HepG2 (cell line): ENCODE results near the gene RTBDN. TPM values are rescaled to one million over a fixed set of nuclear protein-coding genes. Genes with fewer than 3 reads are reported as not detected.

Source experiments
- CBX2 ChIP-seq, 2 experiments: fragments of 200-600 bp in 1 of 2; sonication (generic); formaldehyde crosslinking in 1 of 2; IDR thresholded peaks; 2 replicates each; pipeline versions ENCODE4 v1.7.0 to v1.8.1; 2018 to 2022; ENCODE audit warnings: low read depth in 2 of 2, low read length in 1 of 2, mild to moderate bottlenecking in 1 of 2, missing genetic modification reagents in 1 of 2
- CENPBD1 ChIP-seq: sonication (generic); formaldehyde crosslinking; IDR thresholded peaks from 2 replicates; pipeline ENCODE4 v1.8.0; 2022; ENCODE audit warnings: missing genetic modification reagents, low read depth, mild to moderate bottlenecking, borderline replicate concordance
- HDAC1 ChIP-seq: sonication (generic); formaldehyde crosslinking; IDR thresholded peaks from 2 replicates; pipeline ENCODE4 v1.5.1; 2020; ENCODE audit warnings: mild to moderate bottlenecking, missing genetic modification reagents
- KDM6A ChIP-seq: IDR thresholded peaks from 2 replicates; pipeline ENCODE4 v1.6.1; 2016; ENCODE audit warnings: low read depth
- LCORL ChIP-seq, 2 experiments: fragments of 450-650 bp in 1 of 2; sonication (generic) in 1 of 2; formaldehyde crosslinking in 1 of 2; IDR thresholded peaks; 2 replicates each; pipeline versions ENCODE4 v1.5.0 to v1.6.1; 2017 to 2020; ENCODE audit warnings: antibody characterized with exemption in 1 of 2, missing genetic modification reagents in 1 of 2
- MTA1 ChIP-seq: sonication (generic); formaldehyde crosslinking; IDR thresholded peaks from 2 replicates; pipeline ENCODE4 v1.4.0; 2020; ENCODE audit warnings: missing genetic modification reagents, mild to moderate bottlenecking, borderline replicate concordance
- NCOA5 ChIP-seq: sonication (generic); formaldehyde crosslinking; IDR thresholded peaks from 2 replicates; pipeline ENCODE4 v1.4.0; 2020; ENCODE audit warnings: missing genetic modification reagents
- NFKBIZ ChIP-seq: IDR thresholded peaks from 2 replicates; pipeline ENCODE4 v1.6.1; 2018; ENCODE audit warnings: missing genetic modification reagents, missing compliant biosample characterization
- NFYB ChIP-seq: sonication (generic); formaldehyde crosslinking; IDR thresholded peaks from 2 replicates; pipeline ENCODE4 v1.4.0; 2020; ENCODE audit warnings: missing genetic modification reagents
- POGK ChIP-seq: sonication (generic); formaldehyde crosslinking; conservative IDR thresholded peaks from 2 replicates; pipeline ENCODE4 v1.8.0; 2022; ENCODE audit warnings: mild to moderate bottlenecking, moderate library complexity, missing genetic modification reagents
- PPARG ChIP-seq: conservative IDR thresholded peaks from 2 replicates; pipeline ENCODE4 v1.6.1; 2016; ENCODE audit warnings: missing biosample characterization, missing genetic modification reagents
- REXO4 ChIP-seq: sonication (generic); formaldehyde crosslinking; IDR thresholded peaks from 2 replicates; pipeline ENCODE4 v1.8.0; 2022; ENCODE audit warnings: missing genetic modification reagents, mild to moderate bottlenecking, borderline replicate concordance
- SMYD3 ChIP-seq: sonication (generic); formaldehyde crosslinking; IDR thresholded peaks from 2 replicates; pipeline ENCODE4 v1.8.1; 2023; ENCODE audit warnings: mild to moderate bottlenecking, missing genetic modification reagents
- SP2 ChIP-seq: sonication (generic); formaldehyde crosslinking; IDR thresholded peaks from 2 replicates; pipeline ENCODE4 v1.5.1; 2020; ENCODE audit warnings: mild to moderate bottlenecking, missing genetic modification reagents
- ZBTB3 ChIP-seq: sonication (generic); formaldehyde crosslinking; IDR thresholded peaks from 2 replicates; pipeline ENCODE4 v1.4.0; 2020; ENCODE audit warnings: low read depth, mild to moderate bottlenecking, moderate library complexity, missing genetic modification reagents, borderline replicate concordance
- ZNF18 ChIP-seq: sonication (generic); formaldehyde crosslinking; IDR thresholded peaks from 2 replicates; pipeline ENCODE4 v1.8.0; 2022; ENCODE audit warnings: mild to moderate bottlenecking, missing genetic modification reagents; ENCODE audit not compliant: insufficient replicate concordance
- ZNF362 ChIP-seq: sonication (generic); formaldehyde crosslinking; IDR thresholded peaks from 2 replicates; pipeline ENCODE4 v1.4.0; 2020; ENCODE audit warnings: missing genetic modification reagents, mild to moderate bottlenecking, borderline replicate concordance
- ZNF484 ChIP-seq: sonication (generic); formaldehyde crosslinking; IDR thresholded peaks from 2 replicates; pipeline ENCODE4 v1.5.1; 2020; ENCODE audit warnings: mild to moderate bottlenecking, low read depth, missing genetic modification reagents, borderline replicate concordance
- ZNF512B ChIP-seq: sonication (generic); formaldehyde crosslinking; IDR thresholded peaks from 2 replicates; pipeline ENCODE4 v1.5.1; 2020; ENCODE audit warnings: missing genetic modification reagents, mild to moderate bottlenecking, borderline replicate concordance
- ZZZ3 ChIP-seq: sonication (generic); formaldehyde crosslinking; IDR thresholded peaks from 2 replicates; pipeline ENCODE4 v1.4.0; 2020; ENCODE audit warnings: missing genetic modification reagents, mild to moderate bottlenecking, borderline replicate concordance
- polyA plus RNA-seq, 8 experiments: library from polyadenylated mRNA; depleted of rRNA in 3 of 8; stranded (reverse) in 7 of 8; unstranded in 1 of 8; fragments of >200 nt; fragmentation: Illumina TruSeq in 4 of 8; extraction: Trizol in 4 of 8; gene quantifications; 2 replicates each; pipeline versions ENCODE4 v1.2.1 to v1.2.3, GENCODE V29; 2011 to 2016; ENCODE audit warnings: low read depth in 4 of 8, missing spikeins in 1 of 8, mixed read lengths in 1 of 8; ENCODE audit not compliant: insufficient read depth in 1 of 8
- total RNA-seq, 5 experiments: library from RNA; depleted of rRNA; stranded (reverse); fragments of >200 nt; fragmentation: Illumina TruSeq; extraction: Trizol; gene quantifications; 2 replicates each; pipeline ENCODE4 v1.2.3, GENCODE V29; 2016; ENCODE audit warnings: low read depth in 1 of 5

Gene RTBDN
- total and polyA plus RNA-seq, 2 of the 13 experiments (the other 11 are each of a cell fraction or from before 2014, with no cell fraction given): 0.27 to 0.48 TPM

- no peak for TF ChIP-seq ZNF362
- no peak for TF ChIP-seq ZZZ3 (CRISPR knock-in tag)
- no peak for TF ChIP-seq ZNF512B
- TF ChIP-seq CBX2 (IDR thresholded peaks at IDR 0.05; ENCODE audit: low read depth, low read length): no peak
- no peak for TF ChIP-seq CBX2 (CRISPR knock-in tag; IDR thresholded peaks at IDR 0.05; ENCODE audit: low read depth)
- no peak; the same call in 1 of the 2 replicates for TF ChIP-seq SMYD3
- peak; percentile 92 for TF ChIP-seq POGK (CRISPR knock-in tag)
- no peak for TF ChIP-seq LCORL (IDR thresholded peaks at IDR 0.05)
- peak; percentile 60; the same call in 1 of the 2 replicates for TF ChIP-seq LCORL (CRISPR knock-in tag; IDR thresholded peaks at IDR 0.05)
- TF ChIP-seq REXO4: 0 out of 2 replicates have a peak, but pooled peaks have one; percentile 54
- no peak for TF ChIP-seq ZBTB3 (CRISPR knock-in tag)
- no peak for TF ChIP-seq KDM6A (CRISPR knock-in tag)
- TF ChIP-seq HDAC1 (CRISPR knock-in tag): peak; percentile 81; the same call in 1 of the 2 replicates
- TF ChIP-seq SP2 (CRISPR knock-in tag): no peak
- TF ChIP-seq CENPBD1: no peak
- no peak for TF ChIP-seq PPARG (CRISPR knock-in tag)
- no peak for TF ChIP-seq ZNF18
- TF ChIP-seq NCOA5 (CRISPR knock-in tag): 0 out of 2 replicates have a peak, but pooled peaks have one; percentile 35
- no peak; the same call in 1 of the 2 replicates for TF ChIP-seq MTA1 (CRISPR knock-in tag)
- TF ChIP-seq NFKBIZ (CRISPR knock-in tag): no peak
- 0 out of 2 replicates have a peak, but pooled peaks have one; percentile 45 for TF ChIP-seq ZNF484
- no peak for TF ChIP-seq NFYB (CRISPR knock-in tag)
Measured at GRCh38 chr19:12792051-12792852, 42.1 kb downstream of the RTBDN start (continued).
